HepG2 (cell line): Measurements from ENCODE around the gene EFHC2.

Experiments
- TAF1 ChIP-seq: sonication (generic); formaldehyde crosslinking; IDR thresholded peaks from 2 replicates; pipeline ENCODE4 v1.4.0; 2020; ENCODE audit warnings: missing genetic modification reagents
- TF ChIP-seq, protein P1 (sequence below): sonication (generic); formaldehyde crosslinking; IDR thresholded peaks from 2 replicates; pipeline ENCODE4 v1.5.0; 2020; ENCODE audit warnings: mild to moderate bottlenecking, missing genetic modification reagents, moderate library complexity

DNA sequence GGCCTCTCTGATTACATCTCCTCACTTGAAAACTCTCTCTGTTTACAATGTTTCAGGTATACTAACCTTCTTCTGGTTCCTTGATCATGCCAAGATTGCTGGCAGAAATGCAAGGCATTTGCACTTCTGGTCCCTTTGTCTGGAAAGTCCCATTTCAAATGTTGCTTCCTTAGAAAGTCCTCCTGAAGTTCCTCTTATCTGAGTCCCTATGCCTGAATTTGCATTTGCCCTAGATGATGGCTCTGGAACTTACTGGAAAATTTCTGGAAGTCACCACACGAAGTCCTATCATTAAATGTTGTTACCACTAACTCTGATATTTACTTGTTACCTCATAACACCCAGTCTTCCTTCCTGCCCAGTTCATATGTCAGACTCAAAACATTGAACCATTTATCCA is 176.4 kb downstream of the EFHC2 start:
- TF ChIP-seq TAF1 (CRISPR knock-in tag), result no peak
- TF ChIP-seq, protein P1, sequence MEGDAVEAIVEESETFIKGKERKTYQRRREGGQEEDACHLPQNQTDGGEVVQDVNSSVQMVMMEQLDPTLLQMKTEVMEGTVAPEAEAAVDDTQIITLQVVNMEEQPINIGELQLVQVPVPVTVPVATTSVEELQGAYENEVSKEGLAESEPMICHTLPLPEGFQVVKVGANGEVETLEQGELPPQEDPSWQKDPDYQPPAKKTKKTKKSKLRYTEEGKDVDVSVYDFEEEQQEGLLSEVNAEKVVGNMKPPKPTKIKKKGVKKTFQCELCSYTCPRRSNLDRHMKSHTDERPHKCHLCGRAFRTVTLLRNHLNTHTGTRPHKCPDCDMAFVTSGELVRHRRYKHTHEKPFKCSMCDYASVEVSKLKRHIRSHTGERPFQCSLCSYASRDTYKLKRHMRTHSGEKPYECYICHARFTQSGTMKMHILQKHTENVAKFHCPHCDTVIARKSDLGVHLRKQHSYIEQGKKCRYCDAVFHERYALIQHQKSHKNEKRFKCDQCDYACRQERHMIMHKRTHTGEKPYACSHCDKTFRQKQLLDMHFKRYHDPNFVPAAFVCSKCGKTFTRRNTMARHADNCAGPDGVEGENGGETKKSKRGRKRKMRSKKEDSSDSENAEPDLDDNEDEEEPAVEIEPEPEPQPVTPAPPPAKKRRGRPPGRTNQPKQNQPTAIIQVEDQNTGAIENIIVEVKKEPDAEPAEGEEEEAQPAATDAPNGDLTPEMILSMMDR (CRISPR knock-in tag), result no peak
